Right lobe of liver (tissue), 6 donors: Measurements from ENCODE around the gene XRN2. TPM values are rescaled to one million over a fixed set of nuclear protein-coding genes. Genes with fewer than 3 reads are reported as not detected.
A peak's percentile ranks its signal among the peaks of the same experiment; 100 is the strongest.

Source experiments
- ATAC-seq, 4 donors: fragments of 200-7000 bp; cut with Tn5 transposase; one replicate each; pipeline ENCODE4 v1.9.1; 2020; ENCODE audit warnings: mild to moderate bottlenecking in 4 of 4, moderate library complexity in 4 of 4
- DNase-seq, 3 donors: peaks; one replicate each; pipeline ENCODE4 v3.0.0-alpha.2; 2020
- H3K27ac ChIP-seq, 3 donors: fragments of 200-600 bp; one replicate each; pipeline ENCODE4 v1.8.0; 2022
- H3K27me3 ChIP-seq, 2 donors: fragments of 200-600 bp; one replicate each; pipeline ENCODE4 v1.8.0; 2022
- H3K36me3 ChIP-seq, 4 donors: fragments of 200-600 bp; sonication (generic) in 1 of 4; one replicate each; pipeline versions ENCODE4 v1.5.1 to v1.8.0; 2017 to 2022; ENCODE audit warnings: control low read depth in 1 of 4
- H3K4me1 ChIP-seq, 4 donors: fragments of 200-600 bp; sonication (generic) in 1 of 4; one replicate each; pipeline versions ENCODE4 v1.5.1 to v1.8.0; 2017 to 2022; ENCODE audit warnings: control low read depth in 1 of 4
- H3K4me3 ChIP-seq, 3 donors: fragments of 200-600 bp; one replicate each; pipeline ENCODE4 v1.8.0; 2022
- H3K9me3 ChIP-seq, 4 donors: fragments of 200-600 bp; sonication (generic) in 1 of 4; one replicate each; pipeline versions ENCODE4 v1.5.1 to v1.8.0; 2017 to 2022; ENCODE audit warnings: control low read depth in 1 of 4
- CTCF ChIP-seq, 4 donors: fragments of 200-600 bp in 3 of 4; fragments of 450-650 bp in 1 of 4; IDR thresholded peaks; one replicate each; pipeline versions ENCODE4 v1.5.1 to v1.8.0; 2016 to 2022; ENCODE audit warnings: antibody characterized with exemption in 4 of 4, mild to moderate bottlenecking in 2 of 4
- POLR2A ChIP-seq: fragments of 450-650 bp; IDR thresholded peaks from one replicate; pipeline ENCODE4 v1.6.1; 2017; ENCODE audit warnings: antibody characterized with exemption, mild to moderate bottlenecking
- WGBS: methylation state at CpG from one replicate; pipeline ENCODE4 v1.1.6; 2018; ENCODE audit warnings: low coverage, low lambda C conversion rate; ENCODE audit not compliant: insufficient coverage; ENCODE audit errors: missing lambda C conversion rate; 5-methylcytosine and 5-hydroxymethylcytosine counted together
- intact Hi-C, 2 donors: fragments of 100-400 bp; cut with DNase I; formaldehyde crosslinking; loops; one replicate each; pipeline versions ENCODE4 v1.11.2 to v1.14.1; 2022
- total RNA-seq, 6 experiments: library from RNA; depleted of rRNA in 2 of 6; stranded (reverse); fragments of >200 nt in 2 of 6; fragmentation: NEBNext Ultra II Directional in 3 of 6; extraction: Animal tissue kit (Norgen Biotek cat#: 25700) in 3 of 6; gene quantifications; one replicate each; pipeline versions ENCODE4 v1.1.0 to v1.2.4, GENCODE V29; 2016 to 2023
- donor health status: DM: no; HTN: yes; CAD: no.
- donor health status: DM: no; HTN: no; CAD: no.
- donor health status: DM: no; HTN: no; CAD: no.
- donor health status: DM: no; HTN: yes; CAD: no.
- donor health status: DM: no; HTN: yes; CAD: no.

XRN2 gene
- total RNA-seq, 6 experiments from 2014 or later: 18.2 to 39.5 (median 26.7) TPM

GRCh38 chr20:21301940-21302663, 1.0 kb upstream of the XRN2 start:
- ATAC-seq (no peak), DNase-seq (no peak)
- TF ChIP-seq POLR2A (no peak), CTCF (IDR thresholded peaks at IDR 0.05) (no peak)
- Histone ChIP-seq H3K36me3 (no peaks in the 10 kb centered on the region), H3K4me1 (peaks cover 0 to 9% (median 4%) of the 10 kb centered on the region in 4 donors), H3K27me3 (no peaks in the 10 kb centered on the region), H3K4me3 (peak overlapping the region; percentile 98 to 100 (median 98)), H3K9me3 (no peaks in the 10 kb centered on the region), H3K27ac (peak overlapping the region in 2 of 3 donors; percentile 92 to 97)
- intact Hi-C loops: no loop called here
- 60% methylated on average over 9 of the region's 9 CpGs for WGBS

- Histone ChIP-seq H3K27me3 (no peaks in the 10 kb centered on the region), H3K27ac (peak overlapping the region; percentile 92 to 97 (median 97)), H3K4me1 (peaks cover 0 to 9% (median 4%) of the 10 kb centered on the region in 4 donors), H3K9me3 (no peaks in the 10 kb centered on the region), H3K4me3 (peak overlapping the region; percentile 98 to 100 (median 98)), H3K36me3 (no peaks in the 10 kb centered on the region)
- DNase-seq (no peak), ATAC-seq (peak; percentile 38 to 58 (median 46))
- intact Hi-C loops: no loop called here
- WGBS: 5% methylated on average over 10 of the region's 12 CpGs
- TF ChIP-seq POLR2A: no peak
- no peak for TF ChIP-seq CTCF (IDR thresholded peaks at IDR 0.05)
These were observed 469 bp upstream of the XRN2 start for GRCh38 chr20:21302664-21303060.

- no peaks in the 10 kb centered on the region for H3K27me3 ChIP-seq
- peak in 2 of 4 donors; percentile 4 to 5 for ATAC-seq
- peak overlapping the region; percentile 92 to 97 (median 97) for H3K27ac ChIP-seq
These were observed 898 bp downstream of the XRN2 start for GRCh38 chr20:21303872-21304586.

GRCh38 chr20:21308340-21308739, 5.2 kb downstream of the XRN2 start:
- no peaks in the 10 kb centered on the region for H3K9me3 ChIP-seq
- ATAC-seq (no peak), DNase-seq (no peak)
- TF ChIP-seq POLR2A (no peak), CTCF (IDR thresholded peaks at IDR 0.05) (no peak)
- no peak overlapping the region for H3K4me3 ChIP-seq
- peaks cover 0 to 29% (median 12%) of the 10 kb centered on the region in 4 donors for H3K4me1 ChIP-seq
- no peak overlapping the region for H3K27ac ChIP-seq
- 80% methylated on average over 1 of the region's 2 CpGs for WGBS
- intact Hi-C loops: no loop called here
- peaks cover 0 to 5% (median 0%) of the 10 kb centered on the region in 4 donors for H3K36me3 ChIP-seq
- no peaks in the 10 kb centered on the region for H3K27me3 ChIP-seq

More at GRCh38 chr20:21303872-21304586, 898 bp downstream of the XRN2 start:
- H3K9me3 ChIP-seq: no peaks in the 10 kb centered on the region
- H3K36me3 ChIP-seq: peaks cover 0 to 5% (median 0%) of the 10 kb centered on the region in 4 donors
- H3K4me3 ChIP-seq: peak overlapping the region; percentile 98 to 100 (median 98)
- H3K4me1 ChIP-seq: peaks cover 0 to 9% (median 4%) of the 10 kb centered on the region in 4 donors
- no peak for DNase-seq
- intact Hi-C loops: no loop called here
- under 1% methylated on average over 16 of the region's 18 CpGs for WGBS
- no peak for TF ChIP-seq POLR2A
